Measurements from ENCODE around the gene NKRF. TPM values are rescaled to one million over a fixed set of nuclear protein-coding genes. Genes with fewer than 3 reads are reported as not detected.

Gene NKRF
- total and polyA plus RNA-seq, 9 of the 15 experiments (the other 6 are each of a cell fraction or from before 2014, with no cell fraction given), result 8.9 to 31.9 (median 19.0) TPM

DNA sequence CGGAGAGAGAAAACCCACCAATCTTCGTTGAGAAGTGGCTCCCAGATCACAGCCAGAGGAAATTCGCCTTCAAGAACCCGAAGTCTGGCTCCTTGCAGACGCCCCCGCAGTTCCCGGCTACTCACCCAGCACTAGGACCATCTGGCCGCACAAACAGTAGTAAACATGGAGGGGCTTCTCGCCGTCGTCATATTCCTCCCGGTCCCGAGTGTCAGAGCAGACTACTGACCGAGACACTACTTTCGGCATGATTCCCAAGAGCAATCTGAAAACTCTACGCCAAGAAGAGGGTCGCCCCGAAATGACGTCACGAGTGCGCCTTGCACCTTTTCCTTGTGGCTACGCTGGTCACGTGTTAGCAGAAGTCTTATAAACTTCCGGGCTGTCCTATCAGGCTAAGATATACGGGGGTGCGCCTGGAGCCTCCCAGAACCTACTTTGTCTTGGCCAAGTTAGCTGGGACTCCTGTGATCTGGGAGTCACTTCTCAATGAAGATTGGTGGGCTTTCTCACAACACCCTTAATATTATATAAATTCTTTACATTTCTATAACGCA is 41.0 kb downstream of the NKRF start, which contains the start of gene STEEP1 (continued):
- TF ChIP-seq SIX5 (IDR thresholded peaks at IDR 0.05; ENCODE audit: borderline replicate concordance in 1 of 2, insufficient read depth in 1 of 2, low read depth in 1 of 2, low read length in 2 of 2) (peak; percentile 41 to 42; a peak in 3 of 4 replicates), CREB1 (IDR thresholded peaks at IDR 0.05) (peak; percentile 95), CREB1 (CRISPR knock-in tag; IDR thresholded peaks at IDR 0.05) (peak; percentile 97), NBN (IDR thresholded peaks at IDR 0.05; ENCODE audit: low read depth) (peak; percentile 94), TEAD4 (IDR thresholded peaks at IDR 0.05; ENCODE audit: low read length) (peak; percentile 29; the same call in 1 of the 2 replicates), TEAD4 (CRISPR knock-in tag; IDR thresholded peaks at IDR 0.05; ENCODE audit: borderline replicate concordance) (no peak), CREM (IDR thresholded peaks at IDR 0.05; ENCODE audit: low read depth) (peak; percentile 99), REST (IDR thresholded peaks at IDR 0.05; ENCODE audit: borderline replicate concordance) (peak; percentile 48), REST (CRISPR knock-in tag; IDR thresholded peaks at IDR 0.05; ENCODE audit: low read depth) (no peak), POLR2A (conservative IDR thresholded peaks at IDR 0.05) (peak; percentile 81), TGIF2 (CRISPR knock-in tag; IDR thresholded peaks at IDR 0.05) (no peak), ETV1 (tag; conservative IDR thresholded peaks at IDR 0.05; ENCODE audit: low read depth) (peak; percentile 92), BRF1 (IDR thresholded peaks at IDR 0.05; ENCODE audit: borderline replicate concordance, extremely low read depth, insufficient read length) (no peak), FOSL1 (tag; conservative IDR thresholded peaks at IDR 0.05) (peak; percentile 25; the same call in 1 of the 2 replicates), SNRNP70 (optimal IDR thresholded peaks at IDR 0.05; ENCODE audit: low read depth, low read length) (no peak), GABPA (tag; conservative IDR thresholded peaks at IDR 0.05; ENCODE audit: low read depth) (peak; percentile 76), BRD9 (IDR thresholded peaks at IDR 0.05; ENCODE audit: low read depth, partially characterized antibody) (no peak), ELF2 (CRISPR knock-in tag; IDR thresholded peaks at IDR 0.05) (peak; percentile 56; the same call in 1 of the 2 replicates), DIDO1 (tag; IDR thresholded peaks at IDR 0.05; ENCODE audit: low read depth) (peak; percentile 78; the same call in 1 of the 2 replicates), HMG20B (CRISPR knock-in tag; IDR thresholded peaks at IDR 0.05) (no peak), TAF7 (tag; IDR thresholded peaks at IDR 0.05) (0 out of 2 replicates have a peak, but pooled peaks have one; percentile 37), ZNF79 (CRISPR knock-in tag; IDR thresholded peaks at IDR 0.05; ENCODE audit: low read depth) (no peak)
